WTC11 (cell line): ENCODE results near the gene CDH13. TPM values are rescaled to one million over a fixed set of nuclear protein-coding genes. Genes with fewer than 3 reads are reported as not detected.

Experiments
- ATAC-seq: fragments of 200-7000 bp; cut with Tn5 transposase; 2 replicates; pipeline ENCODE4 v1.10.0; 2021; ENCODE audit warnings: mild to moderate bottlenecking, moderate library complexity
- CTCF ChIA-PET: fragments of 300-600 bp; sonication (Branson Sonifier 250); formaldehyde crosslinking; loops from one replicate; lab custom pipeline; 2021; ENCODE audit warnings: antibody characterized with exemption; lab: Charles Lee
- POLR2A ChIA-PET: fragments of 350-600 bp; sonication (Branson Sonifier 250); formaldehyde crosslinking; loops from one replicate; lab custom pipeline; 2021; ENCODE audit warnings: antibody characterized with exemption; lab: Charles Lee
- DNase-seq: peaks from one replicate; pipeline ENCODE4 v3.0.0; 2021; ENCODE audit warnings: low spot score
- H3K27ac Mint-ChIP-seq: 2 replicates; pipeline ENCODE4 v1.8.0; 2021; ENCODE audit warnings: mixed read lengths
- H3K27me3 Mint-ChIP-seq: 2 replicates; pipeline ENCODE4 v1.8.0; 2021; ENCODE audit warnings: low read depth, mild to moderate bottlenecking, moderate library complexity, mixed read lengths
- H3K36me3 Mint-ChIP-seq: 2 replicates; pipeline ENCODE4 v1.8.0; 2021; ENCODE audit warnings: mixed read lengths
- H3K4me1 Mint-ChIP-seq: 2 replicates; pipeline ENCODE4 v1.8.0; 2022; ENCODE audit warnings: mixed read lengths
- H3K4me3 Mint-ChIP-seq: 2 replicates; pipeline ENCODE4 v1.8.0; 2021; ENCODE audit warnings: mild to moderate bottlenecking, moderate library complexity, mixed read lengths
- H3K9me3 Mint-ChIP-seq: 2 replicates; pipeline ENCODE4 v1.8.0; 2021; ENCODE audit warnings: mixed read lengths
- E2F1 ChIP-seq: sonication (generic); formaldehyde crosslinking; IDR thresholded peaks from 2 replicates; pipeline ENCODE4 v1.8.0; 2022; ENCODE audit warnings: mild to moderate bottlenecking, missing genetic modification reagents
- E2F4 ChIP-seq: sonication (generic); formaldehyde crosslinking; IDR thresholded peaks from 2 replicates; pipeline ENCODE4 v1.8.1; 2022; ENCODE audit warnings: low read depth, mild to moderate bottlenecking, moderate library complexity, missing genetic modification reagents, borderline replicate concordance
- EMX1 ChIP-seq: fragments of 250-450 bp; sonication (Bioruptor Pico); IDR thresholded peaks from 2 replicates; pipeline ENCODE4 v1.8.0; 2021; ENCODE audit warnings: mild to moderate bottlenecking
- FOXK1 ChIP-seq: sonication (generic); formaldehyde crosslinking; IDR thresholded peaks from 2 replicates; pipeline ENCODE4 v1.8.0; 2022; ENCODE audit warnings: mild to moderate bottlenecking, moderate library complexity, missing genetic modification reagents
- FOXP1 ChIP-seq: sonication (generic); formaldehyde crosslinking; IDR thresholded peaks from 2 replicates; pipeline ENCODE4 v1.8.0; 2022; ENCODE audit warnings: missing genetic modification reagents, mild to moderate bottlenecking, moderate library complexity, borderline replicate concordance
- MXD4 ChIP-seq: fragments of 250-450 bp; sonication (Bioruptor Pico); IDR thresholded peaks from 2 replicates; pipeline ENCODE4 v1.8.0; 2021; ENCODE audit warnings: mild to moderate bottlenecking, moderate library complexity, borderline replicate concordance
- PRDM15 ChIP-seq: sonication (generic); formaldehyde crosslinking; IDR thresholded peaks from 2 replicates; pipeline ENCODE4 v1.8.0; 2022; ENCODE audit warnings: missing genetic modification reagents
- PRRX2 ChIP-seq: fragments of 250-450 bp; sonication (Bioruptor Pico); IDR thresholded peaks from 2 replicates; pipeline ENCODE4 v1.8.0; 2021; ENCODE audit warnings: mild to moderate bottlenecking
- SMAD4 ChIP-seq: sonication (generic); formaldehyde crosslinking; IDR thresholded peaks from 2 replicates; pipeline ENCODE4 v1.8.0; 2022; ENCODE audit warnings: mild to moderate bottlenecking, missing genetic modification reagents
- TEAD1 ChIP-seq: sonication (generic); formaldehyde crosslinking; IDR thresholded peaks from 2 replicates; pipeline ENCODE4 v1.8.0; 2022; ENCODE audit warnings: mild to moderate bottlenecking, missing genetic modification reagents
- TP53 ChIP-seq: sonication (generic); formaldehyde crosslinking; IDR thresholded peaks from 2 replicates; pipeline ENCODE4 v1.8.1; 2023; ENCODE audit warnings: mild to moderate bottlenecking, missing genetic modification reagents
- ZNF532 ChIP-seq: fragments of 250-450 bp; sonication (Bioruptor Pico); IDR thresholded peaks from 2 replicates; pipeline ENCODE4 v1.9.0; 2021; ENCODE audit warnings: mild to moderate bottlenecking, borderline replicate concordance
- ZSCAN18 ChIP-seq: fragments of 250-450 bp; sonication (Bioruptor Pico); IDR thresholded peaks from 2 replicates; pipeline ENCODE4 v2.1.2; 2022; ENCODE audit warnings: mild to moderate bottlenecking, moderate library complexity
- total RNA-seq: library from RNA; stranded (reverse); gene quantifications from 3 replicates; pipeline ENCODE4 v1.2.3, GENCODE V29; 2021
- TF ChIP-seq, protein P1 (sequence below): fragments of 250-450 bp; sonication (Bioruptor Pico); IDR thresholded peaks from 2 replicates; pipeline ENCODE4 v1.8.0; 2021; ENCODE audit warnings: mild to moderate bottlenecking

The CDH13 gene
- total RNA-seq, 1 experiment from 2014 or later: 0.81 TPM

DNA sequence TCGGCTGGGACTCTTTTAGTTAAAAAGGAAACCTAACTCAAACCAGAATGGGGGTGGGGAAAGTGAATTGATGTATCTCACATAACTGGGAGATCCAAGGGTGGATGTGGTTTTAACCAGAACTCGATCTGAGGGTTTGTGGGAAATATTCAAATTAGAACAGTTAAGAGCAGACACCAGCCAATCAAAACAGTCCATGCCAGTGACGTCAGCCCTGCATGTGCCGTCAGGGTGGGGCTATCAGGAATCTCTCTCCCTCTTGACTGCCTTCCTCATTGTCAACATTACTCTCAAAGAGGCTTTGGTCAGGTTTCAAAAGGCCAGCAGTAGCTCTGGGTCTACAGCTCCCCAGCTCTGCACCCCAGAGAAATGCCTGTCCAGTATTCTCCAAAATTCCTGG is 1086.8 kb downstream of the CDH13 start (continued):
- TF ChIP-seq MXD4 (CRISPR knock-in tag) (no peak), E2F4 (CRISPR knock-in tag) (no peak)

DNA sequence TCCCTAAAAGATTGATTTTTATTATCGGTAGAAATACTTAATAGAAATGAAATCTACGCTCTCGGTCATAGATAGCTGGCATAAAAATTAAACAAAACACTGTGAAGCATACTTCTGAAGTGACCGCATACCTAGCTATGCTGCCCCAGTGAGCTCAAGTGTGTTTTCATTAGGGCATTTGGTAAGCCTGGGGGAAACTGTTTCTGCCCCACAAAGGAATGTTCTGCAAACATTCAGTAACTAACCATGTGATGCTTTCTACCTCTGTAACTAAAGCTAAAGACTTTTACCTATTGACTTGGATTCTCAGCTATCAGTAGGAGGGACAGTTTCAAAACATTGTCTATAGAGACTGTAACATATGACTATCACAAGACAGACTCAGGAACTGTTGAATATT is 1087.5 kb downstream of the CDH13 start:
- no peak overlapping the region for H3K27ac Mint-ChIP-seq

DNA sequence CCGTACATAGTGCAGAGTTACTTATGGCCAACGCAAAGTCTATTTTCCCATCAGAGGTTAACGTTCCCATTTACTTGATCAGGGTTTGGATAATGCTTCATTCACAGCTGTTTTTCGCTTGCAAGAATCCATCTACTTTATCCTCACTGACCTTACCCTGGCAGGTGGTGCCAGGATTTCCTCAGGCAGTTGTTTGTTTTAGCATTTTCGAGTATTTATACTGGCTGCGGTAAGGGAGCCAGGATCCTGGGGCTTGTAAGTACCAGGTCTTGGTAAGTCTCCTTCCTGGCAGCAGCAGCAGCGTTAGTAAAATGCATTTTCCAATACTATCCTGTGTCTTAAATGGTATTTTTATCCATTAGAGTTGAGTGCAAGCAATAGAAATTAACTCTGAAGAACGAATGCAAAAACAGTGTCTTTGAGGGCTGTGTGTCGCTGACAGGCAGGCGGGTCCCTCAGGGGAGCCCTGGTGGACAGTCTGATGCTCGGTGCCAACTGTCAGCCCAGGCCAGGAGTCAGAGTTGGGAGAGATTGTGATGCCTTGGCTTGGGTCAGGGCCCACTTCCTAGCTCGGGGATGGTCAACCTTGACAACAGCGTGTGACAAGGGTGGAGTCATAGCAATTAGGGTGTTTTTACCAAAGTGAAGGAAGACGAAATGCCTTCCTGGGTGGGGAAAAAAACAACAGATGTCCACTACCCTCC is 1088.6 kb downstream of the CDH13 start:
- Mint-ChIP-seq H3K27me3 (no peaks in the 10 kb centered on the region), H3K36me3 (no peaks in the 10 kb centered on the region), H3K4me3 (no peak overlapping the region), H3K27ac (no peak overlapping the region), H3K4me1 (peaks cover 15% of the 10 kb centered on the region), H3K9me3 (no peaks in the 10 kb centered on the region)
- ChIA-PET CTCF (no interaction called here), POLR2A (no interaction called here)
- no peak; the same call in 1 of the 2 replicates for ATAC-seq
- DNase-seq: no peak
- TF ChIP-seq TEAD1 (CRISPR knock-in tag): no peak
- no peak for TF ChIP-seq EMX1 (CRISPR knock-in tag)
- no peak for TF ChIP-seq FOXP1 (CRISPR knock-in tag)
- no peak for TF ChIP-seq SMAD4 (CRISPR knock-in tag)
- no peak for TF ChIP-seq TP53 (CRISPR knock-in tag)
- no peak for TF ChIP-seq PRDM15
- no peak for TF ChIP-seq ZSCAN18 (CRISPR knock-in tag)
- no peak for TF ChIP-seq FOXK1 (CRISPR knock-in tag)
- no peak for TF ChIP-seq E2F1 (CRISPR knock-in tag)

More for the DNA sequence above, 1087.5 kb downstream of the CDH13 start:
- no peak overlapping the region for H3K4me3 Mint-ChIP-seq
- H3K27me3 Mint-ChIP-seq: no peaks in the 10 kb centered on the region
- peaks cover 15% of the 10 kb centered on the region for H3K4me1 Mint-ChIP-seq
- no peaks in the 10 kb centered on the region for H3K36me3 Mint-ChIP-seq
- no peaks in the 10 kb centered on the region for H3K9me3 Mint-ChIP-seq
- TF ChIP-seq ZNF532: no peak
- no peak for TF ChIP-seq PRRX2 (CRISPR knock-in tag)
- TF ChIP-seq, protein P1, sequence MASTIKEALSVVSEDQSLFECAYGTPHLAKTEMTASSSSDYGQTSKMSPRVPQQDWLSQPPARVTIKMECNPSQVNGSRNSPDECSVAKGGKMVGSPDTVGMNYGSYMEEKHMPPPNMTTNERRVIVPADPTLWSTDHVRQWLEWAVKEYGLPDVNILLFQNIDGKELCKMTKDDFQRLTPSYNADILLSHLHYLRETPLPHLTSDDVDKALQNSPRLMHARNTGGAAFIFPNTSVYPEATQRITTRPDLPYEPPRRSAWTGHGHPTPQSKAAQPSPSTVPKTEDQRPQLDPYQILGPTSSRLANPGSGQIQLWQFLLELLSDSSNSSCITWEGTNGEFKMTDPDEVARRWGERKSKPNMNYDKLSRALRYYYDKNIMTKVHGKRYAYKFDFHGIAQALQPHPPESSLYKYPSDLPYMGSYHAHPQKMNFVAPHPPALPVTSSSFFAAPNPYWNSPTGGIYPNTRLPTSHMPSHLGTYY (CRISPR knock-in tag): no peak
- TF ChIP-seq, all 79 proteins: peak for 0
- DNase-seq: no peak
- no peak for ATAC-seq
- CTCF ChIA-PET: interaction anchor here (1.2 kb wide), 1 partner anchor 172 kb away, joined by 3 read pairs; no protein-coding TSS in a partner anchor
- POLR2A ChIA-PET: no interaction called here
